ENCODE results near the gene SHROOM3. TPM values are rescaled to one million over a fixed set of nuclear protein-coding genes. Genes with fewer than 3 reads are reported as not detected.
A peak's percentile ranks its signal among the peaks of the same experiment; 100 is the strongest.

The SHROOM3 gene
- total and polyA plus RNA-seq, 2 of the 13 experiments (the other 11 are each of a cell fraction or from before 2014, with no cell fraction given): 0.01 TPM; not detected in 1

- TF ChIP-seq ZBTB37 (CRISPR knock-in tag; IDR thresholded peaks at IDR 0.05) (0 out of 2 replicates have a peak, but pooled peaks have one; percentile 23), ZNF687 (CRISPR knock-in tag; IDR thresholded peaks at IDR 0.05) (peak; percentile 64), ZSCAN9 (CRISPR knock-in tag; IDR thresholded peaks at IDR 0.05; ENCODE audit: borderline replicate concordance) (no peak), HNF4A (CRISPR knock-in tag; IDR thresholded peaks at IDR 0.05) (peak; percentile 93), CEBPG (CRISPR knock-in tag; IDR thresholded peaks at IDR 0.05) (peak; percentile 30; the same call in 1 of the 2 replicates), ZNF879 (CRISPR knock-in tag; IDR thresholded peaks at IDR 0.05) (no peak), PHB2 (IDR thresholded peaks at IDR 0.05; ENCODE audit: partially characterized antibody) (no peak), PITX1 (CRISPR knock-in tag; IDR thresholded peaks at IDR 0.05) (0 out of 2 replicates have a peak, but pooled peaks have one; percentile 65), NR1H2 (CRISPR knock-in tag; IDR thresholded peaks at IDR 0.05; ENCODE audit: borderline replicate concordance, low read depth) (no peak), MTA1 (CRISPR knock-in tag; IDR thresholded peaks at IDR 0.05; ENCODE audit: borderline replicate concordance) (peak; percentile 74; the same call in 1 of the 2 replicates)
- TF ChIP-seq, protein P1, sequence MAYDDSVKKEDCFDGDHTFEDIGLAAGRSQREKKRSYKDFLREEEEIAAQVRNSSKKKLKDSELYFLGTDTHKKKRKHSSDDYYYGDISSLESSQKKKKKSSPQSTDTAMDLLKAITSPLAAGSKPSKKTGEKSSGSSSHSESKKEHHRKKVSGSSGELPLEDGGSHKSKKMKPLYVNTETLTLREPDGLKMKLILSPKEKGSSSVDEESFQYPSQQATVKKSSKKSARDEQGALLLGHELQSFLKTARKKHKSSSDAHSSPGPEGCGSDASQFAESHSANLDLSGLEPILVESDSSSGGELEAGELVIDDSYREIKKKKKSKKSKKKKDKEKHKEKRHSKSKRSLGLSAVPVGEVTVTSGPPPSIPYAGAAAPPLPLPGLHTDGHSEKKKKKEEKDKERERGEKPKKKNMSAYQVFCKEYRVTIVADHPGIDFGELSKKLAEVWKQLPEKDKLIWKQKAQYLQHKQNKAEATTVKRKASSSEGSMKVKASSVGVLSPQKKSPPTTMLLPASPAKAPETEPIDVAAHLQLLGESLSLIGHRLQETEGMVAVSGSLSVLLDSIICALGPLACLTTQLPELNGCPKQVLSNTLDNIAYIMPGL (CRISPR knock-in tag; IDR thresholded peaks at IDR 0.05; ENCODE audit: borderline replicate concordance in 1 of 2, low read depth in 1 of 2): peak; percentile 40 to 45; a peak in 3 of 4 replicates
- TF ChIP-seq, protein P2, sequence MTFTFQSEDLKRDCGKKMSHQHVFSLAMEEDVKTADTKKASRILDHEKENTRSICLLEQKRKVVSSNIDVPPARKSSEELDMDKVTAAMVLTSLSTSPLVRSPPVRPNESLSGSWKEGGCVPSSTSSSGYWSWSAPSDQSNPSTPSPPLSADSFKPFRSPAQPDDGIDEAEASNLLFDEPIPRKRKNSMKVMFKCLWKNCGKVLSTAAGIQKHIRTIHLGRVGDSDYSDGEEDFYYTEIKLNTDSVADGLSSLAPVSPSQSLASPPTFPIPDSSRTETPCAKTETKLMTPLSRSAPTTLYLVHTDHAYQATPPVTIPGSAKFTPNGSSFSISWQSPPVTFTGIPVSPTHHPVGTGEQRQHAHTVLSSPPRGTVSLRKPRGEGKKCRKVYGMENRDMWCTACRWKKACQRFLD (CRISPR knock-in tag; IDR thresholded peaks at IDR 0.05; ENCODE audit: borderline replicate concordance): 0 out of 2 replicates have a peak, but pooled peaks have one; percentile 16
- TF ChIP-seq, protein P3, sequence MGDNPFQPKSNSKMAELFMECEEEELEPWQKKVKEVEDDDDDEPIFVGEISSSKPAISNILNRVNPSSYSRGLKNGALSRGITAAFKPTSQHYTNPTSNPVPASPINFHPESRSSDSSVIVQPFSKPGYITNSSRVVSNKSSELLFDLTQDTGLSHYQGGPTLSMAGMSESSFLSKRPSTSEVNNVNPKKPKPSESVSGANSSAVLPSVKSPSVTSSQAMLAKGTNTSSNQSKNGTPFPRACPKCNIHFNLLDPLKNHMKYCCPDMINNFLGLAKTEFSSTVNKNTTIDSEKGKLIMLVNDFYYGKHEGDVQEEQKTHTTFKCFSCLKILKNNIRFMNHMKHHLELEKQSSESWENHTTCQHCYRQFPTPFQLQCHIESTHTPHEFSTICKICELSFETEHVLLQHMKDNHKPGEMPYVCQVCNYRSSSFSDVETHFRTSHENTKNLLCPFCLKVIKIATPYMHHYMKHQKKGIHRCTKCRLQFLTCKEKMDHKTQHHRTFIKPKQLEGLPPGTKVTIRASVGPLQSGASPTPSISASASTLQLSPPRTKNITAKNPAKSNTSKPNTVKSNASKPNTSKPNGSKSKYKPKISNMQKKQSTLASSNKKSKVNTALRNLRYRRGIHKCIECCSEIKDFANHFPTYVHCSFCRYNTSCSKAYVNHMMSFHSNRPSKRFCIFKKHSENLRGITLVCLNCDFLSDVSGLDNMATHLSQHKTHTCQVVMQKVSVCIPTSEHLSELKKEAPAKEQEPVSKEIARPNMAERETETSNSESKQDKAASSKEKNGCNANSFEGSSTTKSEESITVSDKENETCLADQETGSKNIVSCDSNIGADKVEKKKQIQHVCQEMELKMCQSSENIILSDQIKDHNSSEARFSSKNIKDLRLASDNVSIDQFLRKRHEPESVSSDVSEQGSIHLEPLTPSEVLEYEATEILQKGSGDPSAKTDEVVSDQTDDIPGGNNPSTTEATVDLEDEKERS (CRISPR knock-in tag; IDR thresholded peaks at IDR 0.05): no peak
Measured at GRCh38 chr4:76830964-76831703, 396.1 kb downstream of the SHROOM3 start (continued).

All from HepG2 (cell line).